ENCODE measurements around the gene TUBB4B. TPM values are rescaled to one million over a fixed set of nuclear protein-coding genes. Genes with fewer than 3 reads are reported as not detected.
A peak's percentile ranks its signal among the peaks of the same experiment; 100 is the strongest.

The TUBB4B gene
- 521 and 591 TPM in 2 replicates for polyA plus RNA-seq (2014; cell fraction: cytosol; rRNA removed)
- 321 and 345 TPM in 2 replicates for polyA plus RNA-seq (2014; cell fraction: nucleus; rRNA removed)

DNA sequence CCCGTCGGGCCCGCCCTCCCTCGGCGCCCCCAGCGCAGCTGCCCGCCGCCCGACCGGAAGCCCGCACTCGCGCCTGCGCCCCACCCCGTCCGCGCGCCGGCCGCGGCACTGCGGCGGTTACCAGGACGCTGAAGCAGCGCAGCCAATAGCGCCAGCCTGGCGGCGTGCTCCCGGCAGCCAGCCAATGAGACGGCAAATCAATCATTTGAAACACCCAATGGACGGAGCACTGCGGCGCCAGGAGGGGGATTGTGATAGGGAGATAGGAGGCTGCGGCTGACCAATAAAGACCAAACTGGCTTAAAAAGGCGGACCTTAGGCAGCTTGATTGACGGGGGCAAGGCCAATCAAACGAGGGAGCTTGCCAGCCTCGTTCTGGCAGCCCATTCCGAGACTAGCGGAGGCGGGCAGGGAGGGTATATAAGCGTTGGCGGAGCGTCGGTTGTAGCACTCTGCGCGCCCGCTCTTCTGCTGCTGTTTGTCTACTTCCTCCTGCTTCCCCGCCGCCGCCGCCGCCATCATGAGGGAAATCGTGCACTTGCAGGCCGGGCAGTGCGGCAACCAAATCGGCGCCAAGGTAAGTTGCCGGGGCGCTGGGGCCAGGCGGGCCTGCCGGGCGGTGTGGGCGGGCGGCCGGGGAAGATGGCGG lies at the start of gene TUBB4B:
Gene TUBB4B, plus strand, starts transcription at position 447 of the 649 bp plus-strand sequence. Its CDS starts 74 bp downstream, at position 521.
- DNase-seq (ENCODE audit: low spot score), result peak; percentile 100

DNA sequence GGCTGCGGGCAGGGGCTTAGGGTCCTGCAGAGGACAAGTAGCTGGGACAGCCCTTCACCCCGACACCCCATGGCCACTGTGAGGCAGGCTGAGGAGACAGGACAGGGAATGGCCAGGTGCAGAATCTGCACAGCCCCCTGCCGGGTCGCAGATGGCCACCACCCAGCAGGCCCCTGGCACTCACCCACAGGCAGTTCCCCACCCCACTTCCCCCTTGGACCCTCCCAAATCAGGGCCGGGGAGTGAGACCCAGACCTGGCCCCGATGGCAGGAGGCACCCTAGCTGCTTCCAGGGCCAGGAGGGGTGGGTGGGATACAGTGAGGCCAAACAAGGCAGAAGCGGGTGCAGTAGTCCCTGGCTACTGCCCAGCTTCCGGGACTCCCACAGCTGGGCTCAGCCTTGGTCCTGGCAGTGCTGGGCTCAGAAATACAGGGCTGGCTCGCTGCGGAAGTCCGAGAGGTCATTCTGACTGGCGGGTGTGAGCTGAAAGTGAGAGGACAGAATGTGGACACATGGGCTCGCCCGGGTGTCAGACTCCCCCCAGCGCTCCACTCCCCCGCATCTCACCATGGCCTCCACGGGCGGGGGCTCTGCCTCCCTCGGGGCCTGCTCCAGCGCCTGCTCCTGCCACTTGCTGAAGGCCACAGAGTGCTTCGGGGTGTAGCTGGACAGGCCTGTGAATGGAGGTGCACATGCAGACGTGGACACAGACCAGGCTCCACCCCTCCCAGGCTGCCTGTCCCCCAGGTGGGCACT lies 49.2 kb upstream of the TUBB4B start:
- no peak for DNase-seq (ENCODE audit: low spot score)

DNA sequence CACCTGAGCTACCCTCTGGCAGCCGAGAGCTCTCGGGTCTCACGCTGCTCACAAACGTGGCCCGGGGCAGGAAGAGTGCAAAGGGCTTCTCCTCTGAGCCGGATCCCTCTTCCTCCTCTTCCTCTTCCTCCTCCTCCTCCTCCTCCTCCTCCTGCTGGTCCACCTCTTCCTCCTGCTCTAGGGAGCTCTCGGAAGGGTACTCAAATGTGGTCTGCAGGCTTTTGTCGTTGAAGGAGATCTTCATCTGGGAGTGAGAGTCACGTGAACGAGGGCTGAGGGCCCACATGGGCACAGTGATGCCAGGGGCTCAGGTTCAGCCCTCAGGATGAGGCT lies 48.7 kb upstream of the TUBB4B start:
- no peak for DNase-seq (ENCODE audit: low spot score)

GRCh38 chr9:137192859-137193258 lies 48.2 kb upstream of the TUBB4B start:
- no peak for DNase-seq (ENCODE audit: low spot score)

- DNase-seq (ENCODE audit: low spot score), result no peak
These were observed 47.3 kb upstream of the TUBB4B start for GRCh38 chr9:137193771-137194170.

- no peak for DNase-seq (ENCODE audit: low spot score)
These were observed 46.7 kb upstream of the TUBB4B start for GRCh38 chr9:137194388-137194787.

- no peak for DNase-seq (ENCODE audit: low spot score)
These were observed 46.2 kb upstream of the TUBB4B start for GRCh38 chr9:137194909-137195308.

DNA sequence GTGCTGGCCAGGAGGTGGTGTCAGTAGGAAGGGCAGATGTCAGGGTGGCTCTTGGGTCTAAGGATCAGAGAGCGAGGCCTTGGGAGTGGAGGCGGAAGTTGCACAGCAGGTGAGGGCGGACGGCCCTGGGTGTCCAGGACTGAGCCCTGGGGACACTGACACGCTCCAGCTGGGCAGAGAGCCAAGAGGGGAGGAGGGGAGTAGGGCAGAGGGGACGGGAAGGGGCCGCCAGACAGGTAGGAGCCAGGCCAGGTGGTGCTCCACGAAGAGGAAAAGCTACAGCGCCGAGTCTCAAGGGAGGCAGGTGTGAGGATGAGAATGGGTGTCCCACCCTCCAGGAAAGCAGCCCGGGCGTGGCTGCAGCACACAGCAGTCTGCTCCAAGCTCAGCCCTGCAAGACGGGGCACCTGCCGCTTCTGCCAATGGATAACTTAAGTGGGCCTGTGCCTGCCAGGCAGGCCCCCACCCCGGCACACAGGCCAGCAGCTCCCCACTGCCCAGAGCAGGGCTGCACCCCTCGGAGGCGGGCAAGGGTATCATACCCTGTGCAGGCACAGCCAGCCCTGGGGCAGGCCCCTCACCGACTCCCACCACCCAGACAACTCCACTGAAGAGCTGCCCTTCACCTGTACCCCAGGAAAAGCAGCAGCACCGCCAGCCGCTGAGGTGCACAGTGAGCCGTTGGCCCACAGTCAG lies 45.4 kb upstream of the TUBB4B start:
- no peak for DNase-seq (ENCODE audit: low spot score)

- DNase-seq (ENCODE audit: low spot score), result no peak
These were observed 42.8 kb upstream of the TUBB4B start for GRCh38 chr9:137198051-137198901.

DNA sequence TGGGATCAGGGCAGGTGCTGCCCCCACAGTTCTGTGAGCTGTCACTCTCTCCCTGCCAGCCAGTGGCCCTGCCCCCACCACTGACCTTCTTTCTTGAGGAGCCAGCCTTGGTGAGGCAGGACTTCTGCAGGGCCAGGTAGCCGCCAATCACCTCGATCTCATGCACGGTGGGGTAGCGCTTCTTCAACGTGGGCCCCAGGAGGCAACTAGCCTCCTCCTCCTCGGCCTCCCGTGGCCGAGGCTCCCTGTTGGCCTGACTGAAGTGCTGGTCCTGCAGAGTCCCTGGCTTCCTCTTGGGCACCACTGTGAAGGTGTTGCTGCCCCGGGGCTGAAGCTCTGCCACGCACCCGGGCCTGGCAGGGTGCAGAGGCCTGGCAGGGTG lies 42.2 kb upstream of the TUBB4B start:
- no peak for DNase-seq (ENCODE audit: low spot score)

- no peak for DNase-seq (ENCODE audit: low spot score)
These were observed 41.5 kb upstream of the TUBB4B start for GRCh38 chr9:137199411-137200121.

DNA sequence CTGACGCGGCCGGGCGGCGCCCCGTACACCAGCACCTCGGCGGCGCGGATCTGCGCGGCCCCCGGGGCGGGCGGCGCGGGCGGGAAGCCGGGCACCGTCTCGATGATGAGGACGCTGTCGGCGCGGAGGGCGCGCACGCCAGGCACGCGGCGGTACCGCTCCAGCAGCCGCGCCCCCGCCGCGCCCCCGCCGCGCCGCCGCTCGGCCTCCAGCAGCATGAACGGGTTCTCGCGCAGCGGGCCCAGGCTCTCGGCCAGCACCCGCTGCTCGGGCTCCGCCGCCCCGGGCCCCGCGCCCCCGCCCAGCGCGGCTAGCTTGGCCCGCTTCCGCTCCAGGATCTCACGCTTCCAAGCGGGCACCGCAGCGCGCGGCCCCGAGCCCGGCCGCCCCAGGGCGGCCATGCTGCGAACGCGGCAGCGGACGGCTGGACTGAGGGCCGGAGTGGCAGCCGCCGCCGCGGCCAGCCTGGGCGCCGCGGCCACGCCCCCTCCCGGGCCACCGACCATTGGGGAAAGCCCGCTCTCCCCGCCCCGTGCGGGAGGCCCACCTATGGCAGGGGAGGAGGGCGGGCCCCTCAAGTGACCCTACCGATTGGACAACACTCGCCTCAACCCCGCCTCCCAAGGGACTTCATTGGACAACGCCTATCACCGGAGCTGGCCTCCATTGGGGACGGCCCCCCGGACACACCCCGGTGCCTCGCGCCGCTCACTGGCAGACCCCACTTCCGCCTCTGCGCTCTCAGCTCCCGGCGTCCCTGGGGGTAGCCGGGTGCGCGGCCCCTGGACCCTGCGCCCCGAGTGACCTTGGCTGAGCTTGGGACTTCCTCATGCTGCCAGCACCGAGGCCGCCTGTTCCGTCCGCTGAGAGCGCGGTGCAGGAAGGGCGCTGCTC lies 40.5 kb upstream of the TUBB4B start, which contains the start of gene TPRN:
Gene TPRN, minus strand, starts transcription at position 431 of the 894 bp plus-strand sequence. Its CDS starts 30 bp downstream, at position 401.
- DNase-seq (ENCODE audit: low spot score), result peak; percentile 100

DNA sequence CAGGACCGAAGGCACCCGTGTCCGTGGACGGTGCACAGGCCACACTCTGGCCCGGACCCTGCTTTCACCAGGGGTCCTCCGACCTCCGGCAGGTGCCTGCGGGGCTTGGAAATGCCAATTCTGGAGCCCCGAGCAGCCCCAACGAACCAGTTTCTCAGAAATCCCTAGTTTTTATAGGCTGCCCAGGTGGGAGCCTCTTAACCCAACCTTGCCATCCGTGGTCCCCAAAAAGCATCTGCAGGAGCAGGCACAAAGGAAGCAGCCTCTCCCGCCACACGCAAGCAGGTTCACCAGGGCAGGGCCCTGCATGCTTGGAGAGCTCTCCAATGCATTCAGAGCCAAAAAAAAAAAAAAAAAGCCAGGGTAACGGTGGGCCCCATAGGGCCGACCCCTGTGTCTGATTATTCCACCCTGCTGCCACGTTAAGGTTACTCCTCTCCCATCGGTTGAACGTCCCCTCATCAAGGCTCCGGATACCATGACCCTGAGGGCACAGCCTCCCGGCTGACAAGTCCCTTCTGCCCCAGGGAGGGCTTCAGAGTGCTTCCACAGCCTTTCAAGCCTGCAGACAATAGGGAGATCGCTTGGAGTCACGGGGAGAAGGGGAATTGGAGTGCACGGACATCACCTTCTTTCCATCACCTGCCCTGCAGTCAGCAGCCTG lies 39.8 kb upstream of the TUBB4B start:
- no peak for DNase-seq (ENCODE audit: low spot score)

GRCh38 chr9:137202966-137203365 lies 38.1 kb upstream of the TUBB4B start:
- DNase-seq (ENCODE audit: low spot score), result no peak

- DNase-seq (ENCODE audit: low spot score), result no peak
These were observed 36.4 kb upstream of the TUBB4B start for GRCh38 chr9:137204731-137205125.

GRCh38 chr9:137205126-137206069 lies 35.7 kb upstream of the TUBB4B start, which contains the start of the genes NDOR1 and TMEM203:
Gene NDOR1, plus strand, starts transcription at chr9:137205700. Its CDS starts 78 bp downstream, at chr9:137205778.
Gene TMEM203, minus strand, starts transcription at chr9:137205648. Its CDS starts 234 bp downstream, at chr9:137205414.
- DNase-seq (ENCODE audit: low spot score), result peak; percentile 83

- no peak for DNase-seq (ENCODE audit: low spot score)
These were observed 34.5 kb upstream of the TUBB4B start for GRCh38 chr9:137206602-137207001.

DNA sequence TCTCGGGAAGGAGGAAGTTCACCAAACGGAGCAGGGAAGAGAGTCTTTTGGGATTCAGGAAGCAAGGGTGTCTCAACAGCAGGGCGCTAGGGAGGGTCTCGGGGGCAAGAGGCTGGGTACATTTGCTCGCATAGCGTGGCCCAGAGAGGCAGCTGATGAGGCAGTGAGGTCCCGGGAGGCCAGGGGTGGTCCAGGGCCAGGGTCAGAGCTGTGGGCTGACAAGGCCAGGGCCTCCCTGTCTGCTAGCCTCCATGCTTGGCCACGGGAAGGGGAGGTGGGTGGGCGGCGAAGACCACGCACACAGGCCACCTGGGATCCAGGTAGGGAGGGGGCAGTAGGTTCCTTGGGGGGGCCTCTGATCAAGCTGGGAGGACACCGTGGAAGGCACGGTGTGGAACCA lies 29.6 kb upstream of the TUBB4B start:
- DNase-seq (ENCODE audit: low spot score), result no peak

Measured in SK-N-DZ (cell line).